Measurements from ENCODE around the gene HSF5.

The HSF5 gene

GRCh38 chr17:58487589-58488427 is at the start of gene HSF5:
Gene HSF5 (minus strand): TSS chr17:58488408. CDS start chr17:58488274, 134 bp downstream.
- DNase-seq (ENCODE audit: low read depth in 2 of 2), result peak; percentile 46 to 50

GRCh38 chr17:58537266-58537665 is 49.1 kb upstream of the HSF5 start:
- DNase-seq (ENCODE audit: low read depth in 2 of 2), result no peak

- DNase-seq (ENCODE audit: low read depth in 2 of 2), result no peak
These were observed 48.3 kb upstream of the HSF5 start for GRCh38 chr17:58536542-58536941.

- no peak for DNase-seq (ENCODE audit: low read depth in 2 of 2)
These were observed 47.2 kb upstream of the HSF5 start for GRCh38 chr17:58535431-58535830.

- no peak for DNase-seq (ENCODE audit: low read depth in 2 of 2)
These were observed 46.8 kb upstream of the HSF5 start for GRCh38 chr17:58534901-58535421.

- no peak for DNase-seq (ENCODE audit: low read depth in 2 of 2)
These were observed 46.1 kb upstream of the HSF5 start for GRCh38 chr17:58534331-58534730.

GRCh38 chr17:58533616-58534188 is 45.5 kb upstream of the HSF5 start:
- no peak for DNase-seq (ENCODE audit: low read depth in 2 of 2)

- no peak for DNase-seq (ENCODE audit: low read depth in 2 of 2)
These were observed 44.3 kb upstream of the HSF5 start for GRCh38 chr17:58532555-58532951.

GRCh38 chr17:58531661-58532554 is 43.7 kb upstream of the HSF5 start:
- DNase-seq (ENCODE audit: low read depth in 2 of 2), result peak; percentile 23 to 34

GRCh38 chr17:58531122-58531521 is 42.9 kb upstream of the HSF5 start:
- DNase-seq (ENCODE audit: low read depth in 2 of 2), result no peak

GRCh38 chr17:58530655-58531054 is 42.4 kb upstream of the HSF5 start:
- no peak for DNase-seq (ENCODE audit: low read depth in 2 of 2)

GRCh38 chr17:58529275-58529674 is 41.1 kb upstream of the HSF5 start:
- no peak for DNase-seq (ENCODE audit: low read depth in 2 of 2)

GRCh38 chr17:58528443-58528842 is 40.2 kb upstream of the HSF5 start:
- DNase-seq (ENCODE audit: low read depth in 2 of 2), result no peak

GRCh38 chr17:58527949-58528348 is 39.7 kb upstream of the HSF5 start:
- no peak for DNase-seq (ENCODE audit: low read depth in 2 of 2)

GRCh38 chr17:58527306-58527705 is 39.1 kb upstream of the HSF5 start:
- no peak for DNase-seq (ENCODE audit: low read depth in 2 of 2)

GRCh38 chr17:58525239-58525638 is 37.0 kb upstream of the HSF5 start:
- no peak for DNase-seq (ENCODE audit: low read depth in 2 of 2)

- DNase-seq (ENCODE audit: low read depth in 2 of 2), result no peak
These were observed 33.5 kb upstream of the HSF5 start for GRCh38 chr17:58521680-58522079.

- DNase-seq (ENCODE audit: low read depth in 2 of 2), result no peak
These were observed 32.7 kb upstream of the HSF5 start for GRCh38 chr17:58520843-58521430.

GRCh38 chr17:58517928-58518609 is 29.9 kb upstream of the HSF5 start:
- DNase-seq (ENCODE audit: low read depth in 2 of 2), result peak; percentile 96 to 98

GRCh38 chr17:58517378-58517927 is 29.2 kb upstream of the HSF5 start:
- DNase-seq (ENCODE audit: low read depth in 2 of 2), result no peak
